ENCODE measurements around the gene SH3PXD2B. TPM values are rescaled to one million over a fixed set of nuclear protein-coding genes. Genes with fewer than 3 reads are reported as not detected.

The SH3PXD2B gene
- total RNA-seq, 2 experiments from 2014 or later: 0.60 to 0.95 TPM

DNA sequence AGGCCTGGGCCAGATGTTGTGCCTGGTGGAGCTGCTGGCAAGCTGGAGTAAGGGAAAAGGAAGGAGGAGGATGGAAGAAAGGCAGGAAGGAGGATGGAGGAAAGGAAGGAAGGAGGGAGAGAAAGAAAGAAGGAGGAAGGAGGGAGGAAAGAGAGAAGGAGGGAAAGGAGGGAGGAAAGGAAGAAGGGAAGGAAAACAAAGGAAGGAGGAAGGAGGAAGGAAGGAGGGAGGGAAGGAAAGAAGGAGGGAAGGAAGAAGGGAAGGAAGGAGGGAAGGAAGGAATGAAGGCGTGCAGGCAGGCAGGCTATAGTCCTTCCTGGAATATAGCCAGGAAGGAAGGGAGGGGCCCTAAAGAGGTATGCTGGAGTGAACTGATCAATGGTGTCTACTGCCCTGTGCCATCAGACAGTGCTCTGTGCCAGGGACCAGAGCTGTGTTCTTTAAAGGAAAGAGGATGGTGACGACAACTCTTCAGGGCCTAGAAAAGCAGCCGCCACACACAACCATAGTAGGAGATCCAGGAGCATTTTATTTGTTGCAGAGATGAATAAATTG, 109.4 kb downstream of the SH3PXD2B start:
- Mint-ChIP-seq H3K4me3 (no peak overlapping the region), H3K36me3 (ENCODE audit: low read depth) (no peaks in the 10 kb centered on the region), H3K4me1 (ENCODE audit: low read depth) (no peaks in the 10 kb centered on the region), H3K27ac (no peak overlapping the region), H3K9me3 (no peaks in the 10 kb centered on the region), H3K27me3 (no peaks in the 10 kb centered on the region)
- intact Hi-C loops (cut with DNase I, micrococcal nuclease): no loop called here
- no peaks in the 10 kb centered on the region for H3K27me3 ChIP-seq (ENCODE audit: control insufficient read depth in 1 of 2, insufficient read depth in 2 of 2, low read length in 2 of 2)
- DNase-seq (no peak), ATAC-seq (ENCODE audit: poor library complexity) (no peak)
- TF ChIP-seq, protein P1, sequence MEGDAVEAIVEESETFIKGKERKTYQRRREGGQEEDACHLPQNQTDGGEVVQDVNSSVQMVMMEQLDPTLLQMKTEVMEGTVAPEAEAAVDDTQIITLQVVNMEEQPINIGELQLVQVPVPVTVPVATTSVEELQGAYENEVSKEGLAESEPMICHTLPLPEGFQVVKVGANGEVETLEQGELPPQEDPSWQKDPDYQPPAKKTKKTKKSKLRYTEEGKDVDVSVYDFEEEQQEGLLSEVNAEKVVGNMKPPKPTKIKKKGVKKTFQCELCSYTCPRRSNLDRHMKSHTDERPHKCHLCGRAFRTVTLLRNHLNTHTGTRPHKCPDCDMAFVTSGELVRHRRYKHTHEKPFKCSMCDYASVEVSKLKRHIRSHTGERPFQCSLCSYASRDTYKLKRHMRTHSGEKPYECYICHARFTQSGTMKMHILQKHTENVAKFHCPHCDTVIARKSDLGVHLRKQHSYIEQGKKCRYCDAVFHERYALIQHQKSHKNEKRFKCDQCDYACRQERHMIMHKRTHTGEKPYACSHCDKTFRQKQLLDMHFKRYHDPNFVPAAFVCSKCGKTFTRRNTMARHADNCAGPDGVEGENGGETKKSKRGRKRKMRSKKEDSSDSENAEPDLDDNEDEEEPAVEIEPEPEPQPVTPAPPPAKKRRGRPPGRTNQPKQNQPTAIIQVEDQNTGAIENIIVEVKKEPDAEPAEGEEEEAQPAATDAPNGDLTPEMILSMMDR (IDR thresholded peaks at IDR 0.05): no peak
- no peaks in the 10 kb centered on the region for H3K9me3 ChIP-seq (ENCODE audit: control insufficient read depth in 1 of 2, insufficient read depth in 1 of 2, low read length in 2 of 2)
- ChIA-PET POLR2A (no interaction called here), CTCF (no interaction called here)
- no peaks in the 10 kb centered on the region for H3K4me1 ChIP-seq (ENCODE audit: insufficient read depth, low read length)
- H3K36me3 ChIP-seq (ENCODE audit: insufficient read depth, low read length): no peaks in the 10 kb centered on the region
- H3K27ac ChIP-seq (ENCODE audit: low read depth in 1 of 2, low read length in 2 of 2): no peak overlapping the region
- no peak overlapping the region for H3K4me3 ChIP-seq (ENCODE audit: low read length)

DNA sequence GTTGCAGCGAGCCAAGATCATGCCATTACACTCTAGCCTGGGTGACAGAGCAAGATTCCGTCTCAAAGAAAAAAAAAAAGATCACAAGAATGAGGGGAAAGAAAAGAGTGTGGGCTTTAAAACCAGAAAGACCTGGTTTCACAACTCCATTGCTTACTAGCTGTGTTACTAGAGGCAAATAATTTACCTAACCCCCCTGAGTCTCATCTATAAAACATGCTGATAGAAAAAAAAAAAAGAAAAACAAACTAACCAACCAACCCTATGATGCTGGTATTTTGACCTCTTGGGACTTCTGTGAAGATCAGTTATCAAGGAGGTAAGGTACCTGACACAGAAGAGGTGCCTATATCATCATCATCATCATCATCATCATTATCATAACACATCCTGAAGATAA, 110.6 kb downstream of the SH3PXD2B start:
- intact Hi-C loops (cut with DNase I, micrococcal nuclease): no loop called here
- H3K36me3 Mint-ChIP-seq (ENCODE audit: low read depth): no peaks in the 10 kb centered on the region

DNA sequence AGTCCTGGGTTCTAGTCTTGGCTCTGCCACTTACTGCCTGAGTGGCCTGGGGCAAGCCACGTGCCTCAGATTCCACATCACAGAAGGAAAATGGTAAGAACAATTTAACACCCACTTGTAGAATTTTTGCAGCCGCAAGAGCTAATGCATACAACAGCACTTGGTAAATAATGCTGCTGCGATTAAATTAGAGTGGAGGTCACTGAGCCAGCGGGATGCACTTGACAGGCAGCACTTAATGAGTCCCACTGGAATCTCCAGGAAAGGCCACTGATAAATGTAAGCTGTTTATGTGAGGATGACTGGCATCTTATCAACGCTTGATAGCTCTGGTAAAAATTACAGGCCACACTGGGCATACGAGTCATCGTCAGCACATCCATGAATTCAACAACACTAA, 111.4 kb downstream of the SH3PXD2B start:
- Mint-ChIP-seq H3K9me3 (no peaks in the 10 kb centered on the region), H3K27me3 (no peaks in the 10 kb centered on the region), H3K4me1 (ENCODE audit: low read depth) (no peaks in the 10 kb centered on the region), H3K27ac (no peak overlapping the region), H3K36me3 (ENCODE audit: low read depth) (no peaks in the 10 kb centered on the region), H3K4me3 (no peak overlapping the region)
- Histone ChIP-seq H3K27ac (ENCODE audit: low read depth in 1 of 2, low read length in 2 of 2) (no peak overlapping the region), H3K4me1 (ENCODE audit: insufficient read depth, low read length) (no peaks in the 10 kb centered on the region), H3K27me3 (ENCODE audit: control insufficient read depth in 1 of 2, insufficient read depth in 2 of 2, low read length in 2 of 2) (no peaks in the 10 kb centered on the region), H3K9me3 (ENCODE audit: control insufficient read depth in 1 of 2, insufficient read depth in 1 of 2, low read length in 2 of 2) (no peaks in the 10 kb centered on the region), H3K4me3 (ENCODE audit: low read length) (no peak overlapping the region), H3K36me3 (ENCODE audit: insufficient read depth, low read length) (no peaks in the 10 kb centered on the region)
- DNase-seq (no peak), ATAC-seq (ENCODE audit: poor library complexity) (no peak)
- TF ChIP-seq, protein P1 (IDR thresholded peaks at IDR 0.05): no peak
- POLR2A ChIA-PET: no interaction called here
- intact Hi-C loops (cut with DNase I, micrococcal nuclease): no loop called here
- CTCF ChIA-PET: no interaction called here

More for the DNA sequence above, 110.6 kb downstream of the SH3PXD2B start:
- no peaks in the 10 kb centered on the region for H3K27me3 Mint-ChIP-seq
- Histone ChIP-seq H3K4me1 (ENCODE audit: insufficient read depth, low read length) (no peaks in the 10 kb centered on the region), H3K27me3 (ENCODE audit: control insufficient read depth in 1 of 2, insufficient read depth in 2 of 2, low read length in 2 of 2) (no peaks in the 10 kb centered on the region), H3K4me3 (ENCODE audit: low read length) (no peak overlapping the region), H3K9me3 (ENCODE audit: control insufficient read depth in 1 of 2, insufficient read depth in 1 of 2, low read length in 2 of 2) (no peaks in the 10 kb centered on the region), H3K27ac (ENCODE audit: low read depth in 1 of 2, low read length in 2 of 2) (no peak overlapping the region), H3K36me3 (ENCODE audit: insufficient read depth, low read length) (no peaks in the 10 kb centered on the region)
- DNase-seq: no peak
- no peak for ATAC-seq (ENCODE audit: poor library complexity)
- no peaks in the 10 kb centered on the region for H3K9me3 Mint-ChIP-seq
- ChIA-PET CTCF (no interaction called here), POLR2A (no interaction called here)
- H3K4me3 Mint-ChIP-seq: no peak overlapping the region
- no peaks in the 10 kb centered on the region for H3K4me1 Mint-ChIP-seq (ENCODE audit: low read depth)
- TF ChIP-seq, protein P1 (IDR thresholded peaks at IDR 0.05): no peak
- H3K27ac Mint-ChIP-seq: no peak overlapping the region

All from CD4-positive, alpha-beta T cell (primary cell).